ENCODE data around the gene FNBP1L.
"Not testable (repeated sequence)": the region's sequence is repeated elsewhere in the genome, so short reads cannot be mapped to it uniquely, and the experiment has no call there.

- TF ChIP-seq CTCF (conservative IDR thresholded peaks at IDR 0.05 in 1 of 2, IDR thresholded peaks at IDR 0.05 in 1 of 2; ENCODE audit: extremely low read depth in 1 of 2, insufficient read depth in 1 of 2, low read depth in 1 of 2, low read length in 2 of 2); EZH2 (IDR thresholded peaks at IDR 0.05; ENCODE audit: borderline replicate concordance, low read length): not testable (repeated sequence)
Observed at GRCh38 chr1:93469223-93469622, 21.3 kb downstream of the FNBP1L start.
